PC-3 (cell line): ENCODE measurements around the gene FAM186B. TPM values are rescaled to one million over a fixed set of nuclear protein-coding genes. Genes with fewer than 3 reads are reported as not detected.
A peak's percentile ranks its signal among the peaks of the same experiment; 100 is the strongest.

Experiments used
- ATAC-seq: fragments of 200-7000 bp; cut with Tn5 transposase; 2 replicates; pipeline ENCODE4 v1.9.1; 2020; ENCODE audit warnings: mild to moderate bottlenecking, moderate library complexity
- BruUV-seq: library from RNA; stranded (reverse); fragments of 400-500 nt; replicated peaks from 2 replicates; lab custom pipeline; 2021; lab: Mats Ljungman, UMichigan
- CTCF ChIA-PET: fragments of 300-600 bp; sonication (Branson Sonifier 250); formaldehyde crosslinking; loops from one replicate; lab custom pipeline; 2022; ENCODE audit warnings: antibody characterized with exemption; lab: Charles Lee
- POLR2A ChIA-PET: fragments of 300-600 bp; sonication (Branson Sonifier 250); formaldehyde crosslinking; loops from one replicate; lab custom pipeline; 2022; ENCODE audit warnings: antibody characterized with exemption; ENCODE audit not compliant: unreplicated experiment; lab: Charles Lee
- DNase-seq: peaks from one replicate; pipeline ENCODE4 v3.0.0-alpha.2; 2015
- H2AFZ ChIP-seq: fragments of 300-600 bp; sonication (generic); 2 replicates; pipeline ENCODE4 v1.6.0; 2016; ENCODE audit warnings: antibody characterized with exemption, low read length
- H3F3A ChIP-seq: fragments of 300-600 bp; sonication (generic); one replicate; pipeline ENCODE4 v1.6.0; 2017; ENCODE audit warnings: antibody characterized with exemption, low read length, control low read depth, mild to moderate bottlenecking; ENCODE audit not compliant: unreplicated experiment
- H3K27ac ChIP-seq: fragments of 300-600 bp; sonication (generic); 2 replicates; pipeline ENCODE4 v1.5.1; 2016; ENCODE audit warnings: mild to moderate bottlenecking, low read length
- H3K27me3 ChIP-seq: fragments of 300-600 bp; sonication (generic); 2 replicates; pipeline ENCODE4 v1.6.1; 2016; ENCODE audit warnings: low read length, mixed read lengths
- H3K36me3 ChIP-seq: fragments of 300-600 bp; sonication (generic); 2 replicates; pipeline ENCODE4 v1.6.1; 2016; ENCODE audit warnings: low read depth, mixed run types, low read length, mixed read lengths
- H3K4me1 ChIP-seq: fragments of 300-600 bp; sonication (generic); 2 replicates; pipeline ENCODE4 v1.5.1; 2016; ENCODE audit warnings: low read length; ENCODE audit not compliant: insufficient read depth
- H3K4me2 ChIP-seq: fragments of 300-600 bp; sonication (generic); 2 replicates; pipeline ENCODE4 v1.6.0; 2016; ENCODE audit warnings: low read length
- H3K4me3 ChIP-seq: fragments of 300-600 bp; sonication (generic); 2 replicates; pipeline ENCODE4 v1.5.1; 2016; ENCODE audit warnings: mild to moderate bottlenecking, low read length, mixed read lengths
- H3K79me2 ChIP-seq: fragments of 300-600 bp; sonication (generic); 2 replicates; pipeline ENCODE4 v1.6.1; 2017; ENCODE audit warnings: low read length, mixed read lengths
- H3K9ac ChIP-seq: fragments of 300-600 bp; sonication (generic); 2 replicates; pipeline ENCODE4 v1.6.0; 2016; ENCODE audit warnings: mild to moderate bottlenecking, low read length
- H3K9me2 ChIP-seq: fragments of 300-600 bp; sonication (generic); replicated peaks from 2 replicates; pipeline ENCODE4 v1.6.1; 2016; ENCODE audit warnings: mixed run types, low read length, mixed read lengths
- H3K9me3 ChIP-seq: fragments of 300-600 bp; sonication (generic); 2 replicates; pipeline ENCODE4 v1.6.1; 2016; ENCODE audit warnings: low read length, mixed read lengths
- H4K20me1 ChIP-seq: fragments of 300-600 bp; sonication (generic); 2 replicates; pipeline ENCODE4 v1.6.1; 2016; ENCODE audit warnings: low read length, mixed read lengths
- EZH2 ChIP-seq: fragments of 300-600 bp; sonication (generic); IDR thresholded peaks from one replicate; pipeline ENCODE4 v1.6.1; 2017; ENCODE audit warnings: antibody characterized with exemption, mild to moderate bottlenecking, low read length; ENCODE audit not compliant: unreplicated experiment
- EZH2phosphoT487 ChIP-seq: fragments of 300-600 bp; sonication (generic); IDR thresholded peaks from 2 replicates; pipeline ENCODE4 v1.6.1; 2018; ENCODE audit warnings: mild to moderate bottlenecking, antibody characterized with exemption, low read length, borderline replicate concordance
- intact Hi-C: fragments of 100-400 bp; cut with micrococcal nuclease; formaldehyde crosslinking; loops from 2 replicates; pipeline ENCODE4 v1.9.0; 2023
- total RNA-seq: library from RNA; depleted of rRNA; stranded (reverse); fragments of >200 nt; gene quantifications from 2 replicates; pipeline ENCODE4 v1.2.3, GENCODE V29; 2014
- TF ChIP-seq, protein P1 (sequence below): fragments of 300-600 bp; sonication (generic); conservative IDR thresholded peaks from 2 replicates; pipeline ENCODE4 v1.5.1; 2017; ENCODE audit warnings: antibody characterized with exemption, low read depth, mild to moderate bottlenecking, low read length

Gene FAM186B
- total RNA-seq, 1 experiment from 2014 or later, result 0.80 TPM

DNA sequence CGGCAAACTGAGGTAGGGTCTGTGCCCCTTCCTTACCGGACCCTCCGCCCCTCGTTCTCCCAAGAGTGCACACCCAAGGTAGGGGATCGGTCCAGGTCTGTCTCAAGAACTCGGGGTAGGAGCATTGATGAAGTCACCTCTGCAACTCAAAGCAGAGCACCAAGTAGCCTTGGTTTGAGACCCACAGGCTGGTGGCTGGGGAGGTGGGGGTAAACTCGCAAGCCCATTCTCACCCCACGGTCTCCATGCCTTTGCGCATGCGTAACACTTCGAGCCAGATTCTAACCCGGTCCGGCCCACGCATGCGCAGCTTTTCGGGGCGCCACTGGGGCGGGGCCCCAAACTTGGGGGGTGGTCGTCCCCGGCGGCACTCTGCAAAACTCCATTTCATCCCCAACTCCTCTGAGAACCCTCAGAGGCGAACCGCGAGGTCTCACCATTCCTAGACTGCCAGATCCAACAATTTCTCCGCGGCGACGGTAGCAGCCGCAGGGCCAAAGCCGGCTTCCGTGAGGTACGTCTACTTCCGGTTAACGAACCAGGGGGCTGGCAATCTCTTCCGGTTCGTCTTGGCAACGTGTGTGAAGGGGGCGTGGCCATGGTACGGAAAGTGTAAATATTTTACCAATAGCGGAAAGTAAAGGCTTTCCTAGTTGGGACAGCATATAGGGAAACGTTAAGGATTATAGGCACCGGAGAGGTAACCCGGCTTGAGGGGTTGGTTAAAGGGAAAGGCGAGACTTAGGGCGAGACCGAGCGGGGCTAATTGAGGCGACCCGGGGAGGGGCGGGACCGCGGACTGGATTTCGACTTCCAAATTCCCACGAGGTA is 37.6 kb downstream of the FAM186B start, which contains the start of gene MCRS1:
MCRS1 (minus strand) TSS at position 532 of the 831 bp plus-strand sequence. CDS start 1,411 bp downstream, outside the sequence.
- H2AFZ ChIP-seq, result peak within 1 kb of the TSS; percentile 95
- H4K20me1 ChIP-seq, result 0 out of 2 replicates have a peak, but pooled peaks cover 6% of the 10 kb centered on the region
- POLR2A ChIA-PET, result interaction anchor here (0.6 kb wide), 1 partner anchor 220 kb away, joined by 3 read pairs; no protein-coding TSS in a partner anchor
- peaks cover 15% of the 10 kb centered on the region; the same call in 1 of the 2 replicates for H3K36me3 ChIP-seq
- H3K4me2 ChIP-seq, result peak within 1 kb of the TSS; percentile 98
- peaks cover 13% of the 10 kb centered on the region; the same call in 1 of the 2 replicates for H3K4me1 ChIP-seq
- BruUV-seq, result TSS peak; percentile 86
- H3F3A ChIP-seq, result no peaks in the 10 kb centered on the region
- DNase-seq, result peak; percentile 91
- CTCF ChIA-PET, result interaction anchor here (1.0 to 1.3 kb wide), 2 partner anchors 12 to 13 kb away, joined by 3 to 6 read pairs; no protein-coding TSS in a partner anchor
- peak within 1 kb of the TSS; percentile 92 for H3K4me3 ChIP-seq
- H3K79me2 ChIP-seq, result peaks cover 65% of the 10 kb centered on the region
- peak within 1 kb of the TSS; percentile 62 for H3K27ac ChIP-seq
- H3K9me3 ChIP-seq, result no peaks in the 10 kb centered on the region
- H3K27me3 ChIP-seq, result no peaks in the 10 kb centered on the region
- peak; percentile 82 for ATAC-seq
- TF ChIP-seq EZH2phosphoT487 (no peak), EZH2 (no peak)
- TF ChIP-seq, protein P1, sequence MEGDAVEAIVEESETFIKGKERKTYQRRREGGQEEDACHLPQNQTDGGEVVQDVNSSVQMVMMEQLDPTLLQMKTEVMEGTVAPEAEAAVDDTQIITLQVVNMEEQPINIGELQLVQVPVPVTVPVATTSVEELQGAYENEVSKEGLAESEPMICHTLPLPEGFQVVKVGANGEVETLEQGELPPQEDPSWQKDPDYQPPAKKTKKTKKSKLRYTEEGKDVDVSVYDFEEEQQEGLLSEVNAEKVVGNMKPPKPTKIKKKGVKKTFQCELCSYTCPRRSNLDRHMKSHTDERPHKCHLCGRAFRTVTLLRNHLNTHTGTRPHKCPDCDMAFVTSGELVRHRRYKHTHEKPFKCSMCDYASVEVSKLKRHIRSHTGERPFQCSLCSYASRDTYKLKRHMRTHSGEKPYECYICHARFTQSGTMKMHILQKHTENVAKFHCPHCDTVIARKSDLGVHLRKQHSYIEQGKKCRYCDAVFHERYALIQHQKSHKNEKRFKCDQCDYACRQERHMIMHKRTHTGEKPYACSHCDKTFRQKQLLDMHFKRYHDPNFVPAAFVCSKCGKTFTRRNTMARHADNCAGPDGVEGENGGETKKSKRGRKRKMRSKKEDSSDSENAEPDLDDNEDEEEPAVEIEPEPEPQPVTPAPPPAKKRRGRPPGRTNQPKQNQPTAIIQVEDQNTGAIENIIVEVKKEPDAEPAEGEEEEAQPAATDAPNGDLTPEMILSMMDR, result no peak
- H3K9me2 ChIP-seq, result no peaks in the 10 kb centered on the region
- peak within 1 kb of the TSS; percentile 95 for H3K9ac ChIP-seq
- intact Hi-C loops, result no loop called here

DNA sequence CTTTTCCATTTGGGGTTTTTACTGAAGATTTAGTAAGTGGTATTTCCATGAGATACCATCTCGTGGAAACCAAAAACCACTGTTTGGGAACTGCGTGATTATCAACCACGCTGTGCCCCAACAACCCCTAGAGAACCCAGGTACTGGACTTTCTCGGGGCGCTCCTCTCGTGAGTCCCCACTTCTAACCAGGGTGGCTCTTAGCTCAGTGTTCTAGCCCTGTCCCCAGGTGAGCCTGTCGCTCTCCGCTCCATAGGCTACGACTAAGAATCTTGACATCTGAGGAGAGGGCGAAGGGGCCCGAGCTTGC is 38.2 kb downstream of the FAM186B start:
- Histone ChIP-seq H2AFZ (peak overlapping the region; percentile 95), H3K4me2 (peak overlapping the region; percentile 98), H3K9me2 (no peaks in the 10 kb centered on the region), H3K79me2 (peaks cover 65% of the 10 kb centered on the region), H3K4me1 (peaks cover 13% of the 10 kb centered on the region; the same call in 1 of the 2 replicates), H3K9me3 (no peaks in the 10 kb centered on the region), H3K36me3 (peaks cover 18% of the 10 kb centered on the region; the same call in 1 of the 2 replicates), H3K9ac (peak overlapping the region; percentile 95), H3K4me3 (peak overlapping the region; percentile 92), H3F3A (no peaks in the 10 kb centered on the region), H3K27ac (peak overlapping the region; percentile 62), H4K20me1 (0 out of 2 replicates have a peak, but pooled peaks cover 6% of the 10 kb centered on the region), H3K27me3 (no peaks in the 10 kb centered on the region)
- ChIA-PET POLR2A (interaction anchor here (0.6 kb wide), 1 partner anchor 219 kb away, joined by 3 read pairs; no protein-coding TSS in a partner anchor), CTCF (interaction anchor here (1.3 kb wide), 1 partner anchor 13 kb away, joined by 6 read pairs; no protein-coding TSS in a partner anchor)
- TF ChIP-seq EZH2, result no peak
- TF ChIP-seq, protein P1, result no peak
- no peak for TF ChIP-seq EZH2phosphoT487
- DNase-seq, result no peak
- ATAC-seq, result peak; percentile 14
- intact Hi-C loops, result no loop called here
- no TSS peak for BruUV-seq
